KMS-11 (cell line): ENCODE data around the gene GREM2.

Experiments
- H2AFZ ChIP-seq: fragments of 200-600 bp; sonication (generic); 2 replicates; pipeline ENCODE4 v1.6.1; 2016; ENCODE audit warnings: antibody characterized with exemption, mixed run types, low read depth
- H3K27ac ChIP-seq: fragments of 200-600 bp; sonication (generic); 2 replicates; pipeline ENCODE4 v1.6.1; 2016; ENCODE audit warnings: mild to moderate bottlenecking, mixed run types
- H3K27me3 ChIP-seq: fragments of 200-600 bp; sonication (generic); 2 replicates; pipeline ENCODE4 v1.6.1; 2017; ENCODE audit warnings: mild to moderate bottlenecking, low read depth, mixed run types, moderate library complexity; ENCODE audit not compliant: insufficient read depth
- H3K36me3 ChIP-seq: fragments of 200-600 bp; sonication (generic); 2 replicates; pipeline ENCODE4 v1.6.1; 2017; ENCODE audit warnings: mild to moderate bottlenecking, mixed run types; ENCODE audit not compliant: insufficient read depth
- H3K4me1 ChIP-seq: fragments of 200-600 bp; sonication (generic); 2 replicates; pipeline ENCODE4 v1.6.1; 2016; ENCODE audit warnings: mild to moderate bottlenecking, low read depth, mixed run types; ENCODE audit not compliant: poor library complexity, severe bottlenecking
- H3K4me2 ChIP-seq: fragments of 200-600 bp; sonication (generic); 2 replicates; pipeline ENCODE4 v1.7.0; 2016; ENCODE audit warnings: mild to moderate bottlenecking, mixed run types
- H3K4me3 ChIP-seq: fragments of 200-600 bp; sonication (generic); IDR thresholded peaks from 2 replicates; pipeline ENCODE4 v1.6.1; 2017; ENCODE audit warnings: low read depth, low read length, mixed read lengths; ENCODE audit not compliant: insufficient read depth
- H3K79me2 ChIP-seq: fragments of 200-600 bp; sonication (generic); 2 replicates; pipeline ENCODE4 v1.6.1; 2016; ENCODE audit warnings: low read depth, mixed run types; ENCODE audit not compliant: insufficient read depth
- H3K9ac ChIP-seq: fragments of 200-600 bp; sonication (generic); 2 replicates; pipeline ENCODE4 v1.6.1; 2016; ENCODE audit warnings: mild to moderate bottlenecking, mixed run types
- H4K20me1 ChIP-seq: fragments of 200-600 bp; sonication (generic); 2 replicates; pipeline ENCODE4 v1.6.1; 2016; ENCODE audit warnings: mild to moderate bottlenecking, mixed run types; ENCODE audit not compliant: insufficient read depth
- TF ChIP-seq, protein P1 (sequence below): fragments of 200-600 bp; sonication (generic); conservative IDR thresholded peaks from 2 replicates; pipeline ENCODE4 v1.6.1; 2017; ENCODE audit warnings: low read depth, mild to moderate bottlenecking, antibody characterized with exemption, low read length, moderate library complexity, mixed read lengths

GREM2 gene

DNA sequence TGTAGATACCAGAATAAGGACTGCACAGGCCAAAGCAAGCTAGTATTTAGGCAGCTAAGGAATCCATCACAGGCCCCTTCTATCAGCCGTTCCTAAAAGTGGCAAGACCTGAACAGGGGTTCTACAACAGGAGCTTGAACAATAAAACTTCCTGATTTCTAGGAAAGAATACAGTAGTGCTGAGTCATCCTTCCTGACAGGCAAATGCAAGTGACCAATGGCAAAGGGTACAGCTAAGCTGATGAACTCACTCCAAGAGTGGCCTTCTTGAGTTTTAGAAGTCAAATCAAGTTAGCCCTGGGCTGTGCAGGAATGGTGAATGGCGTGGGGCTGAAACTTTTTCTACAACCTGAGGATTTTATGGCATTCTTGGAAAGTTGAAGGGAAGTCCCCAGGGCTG lies 112.9 kb downstream of the GREM2 start:
- Histone ChIP-seq H3K4me2 (no peak overlapping the region), H3K9ac (no peak overlapping the region), H3K4me1 (peaks cover 7% of the 10 kb centered on the region), H3K79me2 (no peaks in the 10 kb centered on the region), H3K27me3 (no peaks in the 10 kb centered on the region), H2AFZ (no peak overlapping the region), H4K20me1 (no peaks in the 10 kb centered on the region), H3K4me3 (no peak overlapping the region), H3K27ac (no peak overlapping the region), H3K36me3 (no peaks in the 10 kb centered on the region)
- TF ChIP-seq, protein P1, sequence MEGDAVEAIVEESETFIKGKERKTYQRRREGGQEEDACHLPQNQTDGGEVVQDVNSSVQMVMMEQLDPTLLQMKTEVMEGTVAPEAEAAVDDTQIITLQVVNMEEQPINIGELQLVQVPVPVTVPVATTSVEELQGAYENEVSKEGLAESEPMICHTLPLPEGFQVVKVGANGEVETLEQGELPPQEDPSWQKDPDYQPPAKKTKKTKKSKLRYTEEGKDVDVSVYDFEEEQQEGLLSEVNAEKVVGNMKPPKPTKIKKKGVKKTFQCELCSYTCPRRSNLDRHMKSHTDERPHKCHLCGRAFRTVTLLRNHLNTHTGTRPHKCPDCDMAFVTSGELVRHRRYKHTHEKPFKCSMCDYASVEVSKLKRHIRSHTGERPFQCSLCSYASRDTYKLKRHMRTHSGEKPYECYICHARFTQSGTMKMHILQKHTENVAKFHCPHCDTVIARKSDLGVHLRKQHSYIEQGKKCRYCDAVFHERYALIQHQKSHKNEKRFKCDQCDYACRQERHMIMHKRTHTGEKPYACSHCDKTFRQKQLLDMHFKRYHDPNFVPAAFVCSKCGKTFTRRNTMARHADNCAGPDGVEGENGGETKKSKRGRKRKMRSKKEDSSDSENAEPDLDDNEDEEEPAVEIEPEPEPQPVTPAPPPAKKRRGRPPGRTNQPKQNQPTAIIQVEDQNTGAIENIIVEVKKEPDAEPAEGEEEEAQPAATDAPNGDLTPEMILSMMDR: no peak

DNA sequence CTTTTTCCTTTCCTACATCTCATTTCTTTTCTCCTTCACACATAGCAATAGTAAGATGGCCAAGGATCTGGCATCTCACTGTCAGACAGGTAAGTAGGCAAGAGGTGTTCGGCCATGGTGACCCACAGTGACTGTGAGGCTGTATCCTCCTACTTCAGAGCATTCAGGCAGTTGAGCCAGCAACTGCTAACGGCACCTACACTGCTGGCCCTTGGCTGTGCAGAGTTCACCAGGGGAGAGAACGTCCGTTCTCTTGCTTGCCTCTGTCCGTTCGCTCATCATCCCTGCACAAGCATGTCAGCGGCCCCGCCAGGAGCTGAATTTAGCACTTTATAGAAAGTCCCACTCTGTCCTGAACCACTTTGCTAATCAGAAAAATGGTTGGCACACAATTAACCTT lies 113.6 kb downstream of the GREM2 start:
- TF ChIP-seq, protein P1: no peak
- H3K9ac ChIP-seq: no peak overlapping the region
- H4K20me1 ChIP-seq: no peaks in the 10 kb centered on the region
- H3K27me3 ChIP-seq: no peaks in the 10 kb centered on the region
- H2AFZ ChIP-seq: no peak overlapping the region
- no peaks in the 10 kb centered on the region for H3K36me3 ChIP-seq
- no peak overlapping the region for H3K4me3 ChIP-seq
- H3K27ac ChIP-seq: no peak overlapping the region
- H3K4me1 ChIP-seq: peaks cover 7% of the 10 kb centered on the region
- H3K79me2 ChIP-seq: no peaks in the 10 kb centered on the region
- H3K4me2 ChIP-seq: no peak overlapping the region

DNA sequence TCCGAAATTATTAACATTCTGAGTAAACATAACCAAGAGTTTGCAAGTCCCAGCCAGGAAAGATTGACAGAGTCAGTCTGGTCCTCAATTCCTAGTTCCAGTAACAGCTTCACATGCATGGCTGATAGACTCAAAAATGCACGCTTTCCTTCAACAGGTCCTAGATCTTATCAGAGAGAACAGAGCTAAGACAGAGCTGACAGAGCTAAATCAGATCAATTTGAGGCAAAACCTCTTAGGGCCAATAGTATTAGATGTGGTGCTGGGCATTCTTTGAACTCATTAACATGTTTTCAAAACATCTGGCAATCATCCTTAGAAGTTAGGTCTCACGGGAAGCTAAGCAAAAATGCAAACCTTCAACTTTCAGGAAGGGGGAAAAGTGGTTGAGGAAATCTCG lies 114.0 kb downstream of the GREM2 start:
- no peak overlapping the region for H3K4me3 ChIP-seq
- H4K20me1 ChIP-seq: no peaks in the 10 kb centered on the region
- H3K27me3 ChIP-seq: no peaks in the 10 kb centered on the region
- no peaks in the 10 kb centered on the region for H3K36me3 ChIP-seq
- TF ChIP-seq, protein P1: no peak
- H3K79me2 ChIP-seq: no peaks in the 10 kb centered on the region
- no peak overlapping the region for H2AFZ ChIP-seq
- H3K9ac ChIP-seq: no peak overlapping the region
- peaks cover 7% of the 10 kb centered on the region for H3K4me1 ChIP-seq
- no peak overlapping the region for H3K4me2 ChIP-seq
- no peak overlapping the region for H3K27ac ChIP-seq

DNA sequence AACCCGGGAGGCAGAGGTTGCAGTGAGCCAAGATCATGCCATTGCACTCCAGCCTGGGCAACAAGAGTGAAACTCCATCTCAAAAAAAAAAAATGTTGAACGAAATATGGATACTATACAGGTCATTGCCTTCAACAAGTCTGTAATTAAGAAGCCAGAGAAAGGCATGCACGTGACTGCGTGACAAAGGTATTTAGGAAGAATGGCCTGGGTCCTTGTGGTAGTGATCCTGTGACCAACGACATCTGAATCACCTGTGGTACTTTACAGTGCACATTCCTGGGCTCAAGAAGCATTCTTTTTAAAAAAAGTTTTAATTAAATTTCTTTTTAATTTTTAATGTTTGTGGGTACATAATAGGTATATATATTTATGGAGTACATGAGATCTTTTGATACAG lies 115.0 kb downstream of the GREM2 start:
- no peaks in the 10 kb centered on the region for H3K79me2 ChIP-seq
- H3K4me3 ChIP-seq: no peak overlapping the region
- no peaks in the 10 kb centered on the region for H4K20me1 ChIP-seq
- H3K27ac ChIP-seq: no peak overlapping the region
- H3K36me3 ChIP-seq: no peaks in the 10 kb centered on the region
- no peak overlapping the region for H3K9ac ChIP-seq
- H3K4me1 ChIP-seq: peaks cover 7% of the 10 kb centered on the region
- H3K4me2 ChIP-seq: no peak overlapping the region
- TF ChIP-seq, protein P1: no peak
- no peaks in the 10 kb centered on the region for H3K27me3 ChIP-seq
- no peak overlapping the region for H2AFZ ChIP-seq
